Neural cell (in vitro differentiated cells): ENCODE data around the gene TNFRSF4. TPM values are rescaled to one million over a fixed set of nuclear protein-coding genes. Genes with fewer than 3 reads are reported as not detected.
A peak's percentile ranks its signal among the peaks of the same experiment; 100 is the strongest.

Source experiments
- H2AFZ ChIP-seq: fragments of 200-600, 300-800 bp; sonication (generic), shearing (Covaris generic); 2 replicates; pipeline ENCODE4 v1.6.0; 2014; ENCODE audit warnings: low read depth, mild to moderate bottlenecking, antibody characterized with exemption, low read length, moderate library complexity
- H3F3A ChIP-seq: fragments of 200-600 bp; shearing (Covaris generic); 2 replicates; pipeline ENCODE4 v1.6.1; 2016; ENCODE audit warnings: mild to moderate bottlenecking, moderate library complexity, mixed read lengths, antibody characterized with exemption, low read length; ENCODE audit not compliant: insufficient read depth, poor library complexity, severe bottlenecking
- H3K27ac ChIP-seq: fragments of 200-600, 300-800 bp; sonication (generic), shearing (Covaris generic); 2 replicates; pipeline ENCODE4 v1.5.1; 2014; ENCODE audit warnings: mild to moderate bottlenecking, low read length, moderate library complexity
- H3K27me3 ChIP-seq: fragments of 300-800, 200-600 bp; sonication (generic), shearing (Covaris generic); 2 replicates; pipeline ENCODE4 v1.6.0; 2014; ENCODE audit warnings: mild to moderate bottlenecking, low read depth, low read length, moderate library complexity; ENCODE audit not compliant: insufficient read depth
- H3K36me3 ChIP-seq: fragments of 300-800, 200-600 bp; sonication (generic), shearing (Covaris generic); 2 replicates; pipeline ENCODE4 v1.5.1; 2014; ENCODE audit warnings: mild to moderate bottlenecking, antibody characterized with exemption, low read length, moderate library complexity; ENCODE audit not compliant: insufficient read depth
- H3K4me2 ChIP-seq: fragments of 300-800, 200-600 bp; sonication (generic), shearing (Covaris generic); 2 replicates; pipeline ENCODE4 v1.6.0; 2014; ENCODE audit warnings: mild to moderate bottlenecking, low read length
- H3K4me3 ChIP-seq: fragments of 300-800, 200-600 bp; sonication (generic), shearing (Covaris generic); 2 replicates; pipeline ENCODE4 v1.5.1; 2014; ENCODE audit warnings: mild to moderate bottlenecking, low read length, moderate library complexity
- H3K79me2 ChIP-seq: fragments of 200-600 bp; shearing (Covaris generic); replicated peaks from 2 replicates; pipeline ENCODE4 v1.6.0; 2014; ENCODE audit warnings: mild to moderate bottlenecking, low read length, moderate library complexity; ENCODE audit not compliant: insufficient read depth
- H3K9ac ChIP-seq: fragments of 300-800, 200-600 bp; sonication (generic), shearing (Covaris generic); 2 replicates; pipeline ENCODE4 v1.6.1; 2016; ENCODE audit warnings: mild to moderate bottlenecking, low read length, mixed read lengths
- H3K9me2 ChIP-seq: fragments of 200-600 bp; shearing (Covaris generic); 2 replicates; pipeline ENCODE4 v1.6.1; 2016; ENCODE audit warnings: mild to moderate bottlenecking, low read length, mixed read lengths; ENCODE audit not compliant: insufficient read depth
- H3K9me3 ChIP-seq: fragments of 200-600, 300-800 bp; sonication (generic), shearing (Covaris generic); 2 replicates; pipeline ENCODE4 v1.6.1; 2016; ENCODE audit warnings: mild to moderate bottlenecking, mixed run types, low read length, moderate library complexity, mixed read lengths
- H4K20me1 ChIP-seq: fragments of 200-600 bp; shearing (Covaris generic); 2 replicates; pipeline ENCODE4 v1.6.1; 2016; ENCODE audit warnings: mild to moderate bottlenecking, mixed run types; ENCODE audit not compliant: insufficient read depth
- EP300 ChIP-seq: fragments of 450-650 bp; conservative IDR thresholded peaks from 2 replicates; pipeline ENCODE4 v1.6.1; 2014; ENCODE audit warnings: antibody characterized with exemption, mild to moderate bottlenecking, moderate library complexity; ENCODE audit not compliant: poor library complexity, severe bottlenecking
- EZH2 ChIP-seq: fragments of 200-600, 300-800 bp; shearing (Covaris generic), sonication (generic); IDR thresholded peaks from 2 replicates; pipeline ENCODE4 v1.6.1; 2014; ENCODE audit warnings: antibody characterized with exemption, low read length, borderline replicate concordance, mild to moderate bottlenecking; ENCODE audit not compliant: insufficient read depth, poor library complexity, severe bottlenecking
- MXI1 ChIP-seq: fragments of 450-650 bp; conservative IDR thresholded peaks from 2 replicates; pipeline ENCODE4 v1.6.1; 2014; ENCODE audit warnings: antibody characterized with exemption, mild to moderate bottlenecking; ENCODE audit not compliant: poor library complexity, severe bottlenecking
- POLR2AphosphoS5 ChIP-seq: IDR thresholded peaks from 2 replicates; pipeline ENCODE4 v1.6.1; 2012
- RAD21 ChIP-seq: fragments of 450-650 bp; conservative IDR thresholded peaks from 2 replicates; pipeline ENCODE4 v1.6.1; 2014; ENCODE audit warnings: antibody characterized with exemption, mild to moderate bottlenecking, moderate library complexity
- SMC3 ChIP-seq: fragments of 450-650 bp; conservative IDR thresholded peaks from 2 replicates; pipeline ENCODE4 v1.6.1; 2014; ENCODE audit warnings: antibody characterized with exemption, mild to moderate bottlenecking, moderate library complexity; ENCODE audit not compliant: poor library complexity
- TAF1 ChIP-seq: IDR thresholded peaks from 2 replicates; pipeline ENCODE4 v1.6.1; 2012; ENCODE audit warnings: low read depth
- polyA plus RNA-seq: library from polyadenylated mRNA; depleted of rRNA; stranded (reverse); fragments of >200 nt; gene quantifications from 2 replicates; pipeline ENCODE4 v1.2.3, GENCODE V29; 2014
- TF ChIP-seq, protein P1 (sequence below): IDR thresholded peaks from 2 replicates; pipeline ENCODE4 v1.6.1; 2012; ENCODE audit warnings: borderline replicate concordance
- TF ChIP-seq, protein P2 (sequence below): fragments of 450-650 bp; IDR thresholded peaks from 2 replicates; pipeline ENCODE4 v1.5.1; 2014; ENCODE audit warnings: antibody characterized with exemption, mild to moderate bottlenecking, moderate library complexity; ENCODE audit not compliant: poor library complexity, severe bottlenecking

TNFRSF4 gene
- polyA plus RNA-seq, 1 donor from 2014 or later: not detected

DNA sequence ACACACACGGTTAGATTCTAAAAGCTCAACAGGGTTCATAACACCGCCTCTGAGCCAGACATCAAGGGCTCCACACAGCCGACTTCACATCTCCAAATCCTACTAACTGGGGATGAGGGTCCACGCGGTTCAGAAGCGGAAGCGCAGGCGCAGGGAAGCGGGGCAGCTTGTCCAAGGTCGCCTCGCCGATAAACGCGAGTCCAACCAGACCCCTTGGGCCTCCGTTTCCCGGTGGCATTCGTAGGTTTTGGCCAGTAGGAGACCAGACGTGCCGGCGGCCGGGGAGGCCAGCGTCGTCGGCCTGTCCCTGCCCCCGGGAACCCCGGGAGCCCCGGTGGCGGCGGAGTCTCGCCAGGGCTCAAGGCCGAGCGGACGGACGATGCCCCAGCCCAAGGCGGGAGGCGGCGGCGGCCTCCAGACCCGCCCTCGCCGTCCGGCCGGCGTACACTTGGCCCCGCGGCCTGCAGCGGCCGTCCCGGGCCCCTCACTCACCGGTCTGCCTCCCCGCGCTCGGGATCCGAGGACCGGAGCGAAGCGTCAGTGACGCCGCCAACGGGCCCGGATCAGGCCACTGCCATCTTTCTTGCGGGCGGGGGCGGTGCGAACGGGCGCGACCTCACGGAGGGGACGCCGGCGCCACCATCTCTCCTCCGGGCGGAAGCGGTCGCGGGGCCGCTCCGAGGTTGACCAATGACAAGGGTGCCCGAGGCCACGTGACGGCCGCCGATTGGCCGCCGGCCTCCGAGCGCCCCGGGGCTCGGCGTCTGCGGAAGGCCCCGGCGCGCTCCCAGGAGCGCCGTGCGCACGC, 17.7 kb upstream of the TNFRSF4 start, which contains the start of gene SDF4:
TSS of gene SDF4 (minus strand) at position 602 of the 808 bp plus-strand sequence. CDS start 3,229 bp downstream, outside the sequence.
- H3K79me2 ChIP-seq: peaks cover 24% of the 10 kb centered on the region
- H4K20me1 ChIP-seq: no peaks in the 10 kb centered on the region
- no peaks in the 10 kb centered on the region for H3K9me3 ChIP-seq
- TF ChIP-seq, protein P1, sequence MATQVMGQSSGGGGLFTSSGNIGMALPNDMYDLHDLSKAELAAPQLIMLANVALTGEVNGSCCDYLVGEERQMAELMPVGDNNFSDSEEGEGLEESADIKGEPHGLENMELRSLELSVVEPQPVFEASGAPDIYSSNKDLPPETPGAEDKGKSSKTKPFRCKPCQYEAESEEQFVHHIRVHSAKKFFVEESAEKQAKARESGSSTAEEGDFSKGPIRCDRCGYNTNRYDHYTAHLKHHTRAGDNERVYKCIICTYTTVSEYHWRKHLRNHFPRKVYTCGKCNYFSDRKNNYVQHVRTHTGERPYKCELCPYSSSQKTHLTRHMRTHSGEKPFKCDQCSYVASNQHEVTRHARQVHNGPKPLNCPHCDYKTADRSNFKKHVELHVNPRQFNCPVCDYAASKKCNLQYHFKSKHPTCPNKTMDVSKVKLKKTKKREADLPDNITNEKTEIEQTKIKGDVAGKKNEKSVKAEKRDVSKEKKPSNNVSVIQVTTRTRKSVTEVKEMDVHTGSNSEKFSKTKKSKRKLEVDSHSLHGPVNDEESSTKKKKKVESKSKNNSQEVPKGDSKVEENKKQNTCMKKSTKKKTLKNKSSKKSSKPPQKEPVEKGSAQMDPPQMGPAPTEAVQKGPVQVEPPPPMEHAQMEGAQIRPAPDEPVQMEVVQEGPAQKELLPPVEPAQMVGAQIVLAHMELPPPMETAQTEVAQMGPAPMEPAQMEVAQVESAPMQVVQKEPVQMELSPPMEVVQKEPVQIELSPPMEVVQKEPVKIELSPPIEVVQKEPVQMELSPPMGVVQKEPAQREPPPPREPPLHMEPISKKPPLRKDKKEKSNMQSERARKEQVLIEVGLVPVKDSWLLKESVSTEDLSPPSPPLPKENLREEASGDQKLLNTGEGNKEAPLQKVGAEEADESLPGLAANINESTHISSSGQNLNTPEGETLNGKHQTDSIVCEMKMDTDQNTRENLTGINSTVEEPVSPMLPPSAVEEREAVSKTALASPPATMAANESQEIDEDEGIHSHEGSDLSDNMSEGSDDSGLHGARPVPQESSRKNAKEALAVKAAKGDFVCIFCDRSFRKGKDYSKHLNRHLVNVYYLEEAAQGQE: peak; percentile 75
- peak; percentile 42 for TF ChIP-seq SMC3
- no peak for TF ChIP-seq RAD21
- TF ChIP-seq MXI1: peak; percentile 76
- TF ChIP-seq EP300: peak; percentile 36
- no peak for TF ChIP-seq EZH2
- TF ChIP-seq, protein P2, sequence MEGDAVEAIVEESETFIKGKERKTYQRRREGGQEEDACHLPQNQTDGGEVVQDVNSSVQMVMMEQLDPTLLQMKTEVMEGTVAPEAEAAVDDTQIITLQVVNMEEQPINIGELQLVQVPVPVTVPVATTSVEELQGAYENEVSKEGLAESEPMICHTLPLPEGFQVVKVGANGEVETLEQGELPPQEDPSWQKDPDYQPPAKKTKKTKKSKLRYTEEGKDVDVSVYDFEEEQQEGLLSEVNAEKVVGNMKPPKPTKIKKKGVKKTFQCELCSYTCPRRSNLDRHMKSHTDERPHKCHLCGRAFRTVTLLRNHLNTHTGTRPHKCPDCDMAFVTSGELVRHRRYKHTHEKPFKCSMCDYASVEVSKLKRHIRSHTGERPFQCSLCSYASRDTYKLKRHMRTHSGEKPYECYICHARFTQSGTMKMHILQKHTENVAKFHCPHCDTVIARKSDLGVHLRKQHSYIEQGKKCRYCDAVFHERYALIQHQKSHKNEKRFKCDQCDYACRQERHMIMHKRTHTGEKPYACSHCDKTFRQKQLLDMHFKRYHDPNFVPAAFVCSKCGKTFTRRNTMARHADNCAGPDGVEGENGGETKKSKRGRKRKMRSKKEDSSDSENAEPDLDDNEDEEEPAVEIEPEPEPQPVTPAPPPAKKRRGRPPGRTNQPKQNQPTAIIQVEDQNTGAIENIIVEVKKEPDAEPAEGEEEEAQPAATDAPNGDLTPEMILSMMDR: no peak
- peak; percentile 87 for TF ChIP-seq TAF1
- peak; percentile 73 for TF ChIP-seq POLR2AphosphoS5
- peak within 1 kb of the TSS; percentile 94 for H3K4me3 ChIP-seq
- H3F3A ChIP-seq: no peaks in the 10 kb centered on the region
- no peaks in the 10 kb centered on the region for H3K36me3 ChIP-seq
- H2AFZ ChIP-seq: peak within 1 kb of the TSS; percentile 41
- no peaks in the 10 kb centered on the region for H3K9me2 ChIP-seq
- peak within 1 kb of the TSS; percentile 87 for H3K9ac ChIP-seq
- peak within 1 kb of the TSS; percentile 74 for H3K27ac ChIP-seq
- H3K4me2 ChIP-seq: peak within 1 kb of the TSS; percentile 95
- no peaks in the 10 kb centered on the region for H3K27me3 ChIP-seq

DNA sequence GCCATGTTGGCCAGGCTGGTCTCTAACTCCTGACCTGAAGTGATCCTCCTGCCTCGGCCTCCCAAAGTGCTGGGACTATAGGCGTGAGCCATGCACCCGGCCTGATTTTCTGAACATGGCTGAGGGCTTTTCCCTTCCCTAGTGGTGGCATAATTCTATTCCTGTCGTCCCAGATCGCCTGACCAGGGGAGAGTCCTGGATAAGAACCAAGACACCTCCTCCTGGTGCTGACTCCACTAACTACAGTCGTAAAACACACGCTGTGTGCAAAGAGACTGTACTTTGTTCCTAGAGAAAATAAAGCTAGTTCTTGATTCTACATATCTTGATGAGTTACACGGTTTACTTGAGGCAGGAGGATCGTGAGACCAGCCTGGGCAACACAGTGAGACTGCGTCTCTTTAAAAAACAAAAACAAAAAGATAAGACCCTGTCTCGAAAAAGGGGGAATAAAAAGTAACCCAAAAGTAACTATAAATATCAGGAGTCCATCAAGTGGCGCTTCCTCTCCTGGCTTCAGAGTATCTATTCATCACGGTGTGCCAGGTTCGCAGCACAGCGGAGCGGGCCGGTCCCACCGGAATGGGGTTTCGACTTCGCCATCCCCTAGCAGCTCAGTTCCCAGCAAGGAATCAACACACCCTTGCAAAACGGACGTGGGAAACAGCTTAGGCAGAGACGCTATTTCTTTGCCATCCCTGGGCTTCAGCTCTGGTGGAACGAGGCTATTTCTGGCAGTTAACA, 16.9 kb upstream of the TNFRSF4 start:
- Histone ChIP-seq H4K20me1 (no peaks in the 10 kb centered on the region), H3K27me3 (no peaks in the 10 kb centered on the region), H3F3A (no peaks in the 10 kb centered on the region), H3K4me3 (peak overlapping the region; percentile 94), H3K9ac (peak overlapping the region; percentile 87), H3K79me2 (peaks cover 24% of the 10 kb centered on the region), H3K27ac (peak overlapping the region; percentile 74), H3K4me2 (peak overlapping the region; percentile 95), H3K9me3 (no peaks in the 10 kb centered on the region), H3K36me3 (no peaks in the 10 kb centered on the region), H3K9me2 (no peaks in the 10 kb centered on the region), H2AFZ (peak overlapping the region; percentile 41)
- TF ChIP-seq MXI1 (no peak), POLR2AphosphoS5 (no peak), RAD21 (no peak), TAF1 (no peak)
- TF ChIP-seq, protein P2: peak; percentile 18
- TF ChIP-seq, protein P1: no peak
